Stomach smooth muscle (tissue), 2 donors: ENCODE measurements around the gene OTUD3.

ENCODE experiments used
- H3K27ac ChIP-seq: one replicate; pipeline ENCODE4 v1.7.0; 2013; ENCODE audit warnings: mild to moderate bottlenecking, low read length, inconsistent platforms
- H3K27me3 ChIP-seq, 2 donors: one replicate each; pipeline ENCODE4 v1.7.0; 2013; ENCODE audit warnings: low read length in 2 of 2; ENCODE audit not compliant: insufficient read depth in 2 of 2, control insufficient read depth in 1 of 2
- H3K36me3 ChIP-seq, 2 donors: one replicate each; pipeline ENCODE4 v1.7.0; 2013; ENCODE audit warnings: low read length in 2 of 2; ENCODE audit not compliant: control insufficient read depth in 2 of 2, insufficient read depth in 2 of 2
- H3K4me1 ChIP-seq: one replicate; pipeline ENCODE4 v1.7.0; 2013; ENCODE audit warnings: low read length; ENCODE audit not compliant: control insufficient read depth, insufficient read depth
- H3K4me3 ChIP-seq, 2 donors: one replicate each; pipeline ENCODE4 v1.7.0; 2013; ENCODE audit warnings: low read length in 2 of 2
- H3K9ac ChIP-seq, 2 donors: one replicate each; pipeline ENCODE4 v1.7.0; 2013; ENCODE audit warnings: low read length in 2 of 2, mild to moderate bottlenecking in 1 of 2
- H3K9me3 ChIP-seq, 2 donors: one replicate each; pipeline ENCODE4 v1.7.0; 2013; ENCODE audit warnings: low read length in 2 of 2; ENCODE audit not compliant: control insufficient read depth in 2 of 2
- donor health status: healthy.
- donor health status: Pancreatic carcinoma.

Gene OTUD3

GRCh38 chr1:19945914-19946313 lies 63.7 kb downstream of the OTUD3 start:
- Histone ChIP-seq H3K27me3 (peaks cover 5 to 6% of the 10 kb centered on the region in 2 donors), H3K4me1 (no peaks in the 10 kb centered on the region), H3K27ac (no peak overlapping the region), H3K9ac (no peak overlapping the region), H3K36me3 (no peaks in the 10 kb centered on the region), H3K4me3 (no peak overlapping the region), H3K9me3 (no peaks in the 10 kb centered on the region)

- Histone ChIP-seq H3K36me3 (no peaks in the 10 kb centered on the region), H3K27me3 (peaks cover 5 to 6% of the 10 kb centered on the region in 2 donors), H3K9ac (no peak overlapping the region), H3K27ac (no peak overlapping the region), H3K4me3 (no peak overlapping the region), H3K9me3 (no peaks in the 10 kb centered on the region), H3K4me1 (no peaks in the 10 kb centered on the region)
These were observed 64.1 kb downstream of the OTUD3 start for GRCh38 chr1:19946331-19946751.

GRCh38 chr1:19946971-19947370 lies 64.8 kb downstream of the OTUD3 start:
- no peaks in the 10 kb centered on the region for H3K4me1 ChIP-seq
- peaks cover 5 to 6% of the 10 kb centered on the region in 2 donors for H3K27me3 ChIP-seq
- H3K9me3 ChIP-seq, result no peaks in the 10 kb centered on the region
- H3K27ac ChIP-seq, result no peak overlapping the region
- no peak overlapping the region for H3K9ac ChIP-seq
- no peaks in the 10 kb centered on the region for H3K36me3 ChIP-seq
- no peak overlapping the region for H3K4me3 ChIP-seq

- no peaks in the 10 kb centered on the region for H3K9me3 ChIP-seq
- peaks cover 8 to 9% of the 10 kb centered on the region in 2 donors for H3K27me3 ChIP-seq
- no peaks in the 10 kb centered on the region for H3K36me3 ChIP-seq
- H3K4me1 ChIP-seq, result no peaks in the 10 kb centered on the region
- no peak overlapping the region for H3K4me3 ChIP-seq
- no peak overlapping the region for H3K9ac ChIP-seq
- no peak overlapping the region for H3K27ac ChIP-seq
These were observed 66.8 kb downstream of the OTUD3 start for GRCh38 chr1:19949016-19949415.

GRCh38 chr1:19954059-19954458 lies 71.9 kb downstream of the OTUD3 start:
- Histone ChIP-seq H3K27me3 (peaks cover 3 to 11% of the 10 kb centered on the region in 2 donors), H3K36me3 (no peaks in the 10 kb centered on the region), H3K27ac (no peak overlapping the region), H3K9ac (no peak overlapping the region), H3K4me3 (no peak overlapping the region), H3K9me3 (peaks cover 0 to 3% of the 10 kb centered on the region in 2 donors), H3K4me1 (no peaks in the 10 kb centered on the region)

GRCh38 chr1:19955534-19956170 lies 73.5 kb downstream of the OTUD3 start:
- H3K9ac ChIP-seq, result no peak overlapping the region
- H3K36me3 ChIP-seq, result no peaks in the 10 kb centered on the region
- H3K9me3 ChIP-seq, result peaks cover 0 to 3% of the 10 kb centered on the region in 2 donors
- no peak overlapping the region for H3K27ac ChIP-seq
- peaks cover 3 to 7% of the 10 kb centered on the region in 2 donors for H3K27me3 ChIP-seq
- no peaks in the 10 kb centered on the region for H3K4me1 ChIP-seq
- H3K4me3 ChIP-seq, result no peak overlapping the region

GRCh38 chr1:19957779-19958178 lies 75.6 kb downstream of the OTUD3 start:
- H3K27ac ChIP-seq, result no peak overlapping the region
- no peak overlapping the region for H3K9ac ChIP-seq
- peaks cover 3 to 11% of the 10 kb centered on the region in 2 donors for H3K27me3 ChIP-seq
- no peaks in the 10 kb centered on the region for H3K4me1 ChIP-seq
- peaks cover 0 to 3% of the 10 kb centered on the region in 2 donors for H3K9me3 ChIP-seq
- no peak overlapping the region for H3K4me3 ChIP-seq
- no peaks in the 10 kb centered on the region for H3K36me3 ChIP-seq

- Histone ChIP-seq H3K4me3 (no peak overlapping the region), H3K9me3 (peaks cover 3 to 7% of the 10 kb centered on the region in 2 donors), H3K27me3 (peaks cover 0 to 9% of the 10 kb centered on the region in 2 donors), H3K36me3 (no peaks in the 10 kb centered on the region), H3K27ac (no peak overlapping the region), H3K9ac (no peak overlapping the region), H3K4me1 (no peaks in the 10 kb centered on the region)
These were observed 78.4 kb downstream of the OTUD3 start for GRCh38 chr1:19960591-19960990.
